OCI-LY7 (cell line): ENCODE data around the gene CCNL2. TPM values are rescaled to one million over a fixed set of nuclear protein-coding genes. Genes with fewer than 3 reads are reported as not detected.

ENCODE experiments used
- BruUV-seq: library from RNA; stranded (reverse); fragments of 400-500 nt; replicated peaks from 2 replicates; lab custom pipeline; 2021; lab: Mats Ljungman, UMichigan
- CTCF ChIA-PET: fragments of 300-600 bp; sonication (Branson Sonifier 250); formaldehyde crosslinking; loops from one replicate; lab custom pipeline; 2022; ENCODE audit warnings: antibody characterized with exemption; ENCODE audit not compliant: unreplicated experiment; lab: Charles Lee
- POLR2A ChIA-PET: fragments of 300-600 bp; sonication (Branson Sonifier 250); formaldehyde crosslinking; loops from one replicate; lab custom pipeline; 2022; ENCODE audit warnings: antibody characterized with exemption; lab: Charles Lee
- DNase-seq: peaks from one replicate; pipeline ENCODE4 v3.0.0-alpha.2; 2015; ENCODE audit warnings: low spot score
- H2AFZ ChIP-seq: fragments of 200-600 bp; sonication (generic), shearing (Covaris generic); 2 replicates; pipeline ENCODE4 v1.6.1; 2014; ENCODE audit warnings: mild to moderate bottlenecking, antibody characterized with exemption, low read length, moderate library complexity
- H3K27ac ChIP-seq: fragments of 200-600 bp; sonication (generic); 2 replicates; pipeline ENCODE4 v1.5.1; 2014; ENCODE audit warnings: mixed run types, low read depth, mild to moderate bottlenecking, moderate library complexity, low read length, inconsistent platforms; ENCODE audit not compliant: poor library complexity, severe bottlenecking
- H3K36me3 ChIP-seq: fragments of 200-600 bp; sonication (generic); 2 replicates; pipeline ENCODE4 v1.6.1; 2014; ENCODE audit warnings: mild to moderate bottlenecking, antibody characterized with exemption, low read length, moderate library complexity, mixed read lengths; ENCODE audit not compliant: insufficient read depth
- H3K4me1 ChIP-seq: fragments of 200-600 bp; sonication (generic); 2 replicates; pipeline ENCODE4 v1.5.1; 2014; ENCODE audit warnings: mild to moderate bottlenecking, low read length; ENCODE audit not compliant: insufficient read depth, poor library complexity, severe bottlenecking
- H3K4me2 ChIP-seq: fragments of 200-600 bp; sonication (generic); 2 replicates; pipeline ENCODE4 v1.6.1; 2014; ENCODE audit warnings: mild to moderate bottlenecking, low read length
- H3K4me3 ChIP-seq: fragments of 200-600 bp; sonication (generic); 2 replicates; pipeline ENCODE4 v1.5.1; 2014; ENCODE audit warnings: mild to moderate bottlenecking, low read depth, low read length; ENCODE audit not compliant: poor library complexity, severe bottlenecking
- H3K79me2 ChIP-seq: fragments of 200-600 bp; sonication (generic); 2 replicates; pipeline ENCODE4 v1.6.1; 2016; ENCODE audit warnings: low read depth, mild to moderate bottlenecking, low read length, moderate library complexity, mixed read lengths; ENCODE audit not compliant: insufficient read depth
- H3K9me2 ChIP-seq: fragments of 200-600 bp; sonication (generic); 2 replicates; pipeline ENCODE4 v1.6.1; 2016; ENCODE audit warnings: mild to moderate bottlenecking, low read length, mixed read lengths; ENCODE audit not compliant: insufficient read depth
- H3K9me3 ChIP-seq: fragments of 200-600 bp; sonication (generic); 2 replicates; pipeline ENCODE4 v1.6.1; 2014; ENCODE audit warnings: mild to moderate bottlenecking, mixed run types, low read length, mixed read lengths
- H4K20me1 ChIP-seq: fragments of 200-600 bp; sonication (generic); 2 replicates; pipeline ENCODE4 v1.6.1; 2014; ENCODE audit warnings: mild to moderate bottlenecking, antibody characterized with exemption, low read length, moderate library complexity, mixed read lengths; ENCODE audit not compliant: insufficient read depth
- EZH2phosphoT487 ChIP-seq: fragments of 200-600 bp; sonication (generic); IDR thresholded peaks from 2 replicates; pipeline ENCODE4 v1.6.1; 2018; ENCODE audit warnings: low read depth, borderline replicate concordance, mild to moderate bottlenecking, mixed run types, antibody characterized with exemption, low read length, moderate library complexity, mixed read lengths
- intact Hi-C: fragments of 100-400 bp; cut with micrococcal nuclease; formaldehyde crosslinking; loops from one replicate; pipeline ENCODE4 v1.10.0; 2022; ENCODE audit not compliant: unreplicated experiment
- total RNA-seq, 2 experiments: library from RNA; depleted of rRNA in 1 of 2; stranded (reverse); fragments of >200 nt in 1 of 2; shearing (Covaris generic) in 1 of 2; gene quantifications; 2 replicates each; pipeline ENCODE4 v1.2.3, GENCODE V29; 2014 to 2022
- TF ChIP-seq, protein P1 (sequence below): fragments of 200-600 bp; sonication (generic); conservative IDR thresholded peaks from 2 replicates; pipeline ENCODE4 v1.5.1; 2014; ENCODE audit warnings: mild to moderate bottlenecking, antibody characterized with exemption, low read length, moderate library complexity, mixed read lengths

CCNL2 gene
- total RNA-seq, 2 experiments from 2014 or later = 213 to 307 TPM

DNA sequence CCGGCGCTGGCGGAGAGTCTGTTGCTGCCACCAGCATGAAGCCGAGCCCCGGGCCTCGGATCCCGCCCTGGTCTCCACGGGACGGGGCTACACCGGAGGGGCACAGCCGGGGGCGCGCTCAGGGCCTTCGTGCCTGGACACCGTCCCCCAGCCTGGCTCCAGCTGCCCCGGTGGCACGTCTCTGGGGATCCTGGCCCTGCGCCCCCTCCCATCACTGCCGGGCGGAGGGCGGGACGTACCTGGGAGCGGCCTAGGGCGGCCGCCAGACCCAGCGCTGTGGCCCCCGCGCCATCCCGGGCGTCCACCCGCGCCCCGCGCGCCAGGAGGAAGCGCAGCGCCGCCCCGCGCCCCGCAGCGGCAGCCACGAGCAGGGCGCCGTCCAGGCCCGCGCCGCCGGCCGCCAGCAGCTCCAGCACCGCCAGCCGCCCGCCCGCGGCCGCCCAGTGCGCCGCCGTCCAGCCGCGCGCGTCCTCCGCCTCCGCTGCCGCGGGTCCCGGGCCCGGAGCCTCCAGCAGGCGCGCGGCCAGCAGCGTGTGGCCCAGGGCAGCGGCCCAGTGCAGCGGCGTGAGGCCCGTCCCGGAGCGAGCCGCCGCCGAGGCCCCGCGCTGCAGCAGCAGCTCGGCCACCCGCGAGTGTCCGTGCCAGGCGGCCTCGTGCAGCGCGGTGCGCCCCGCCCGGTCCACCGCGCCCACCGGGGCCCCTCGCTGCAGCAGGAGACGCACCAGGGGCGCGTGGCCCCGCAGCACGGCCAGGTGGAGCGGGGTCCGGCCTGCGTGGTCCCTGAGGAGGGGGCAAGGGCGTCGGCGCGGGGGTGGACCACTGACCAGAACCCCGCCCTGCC is 20.9 kb upstream of the CCNL2 start:
- Histone ChIP-seq H2AFZ (no peak overlapping the region), H4K20me1 (no peaks in the 10 kb centered on the region), H3K4me1 (no peaks in the 10 kb centered on the region), H3K36me3 (no peaks in the 10 kb centered on the region), H3K4me3 (no peak overlapping the region), H3K9me2 (no peaks in the 10 kb centered on the region), H3K9me3 (no peaks in the 10 kb centered on the region), H3K27ac (no peak overlapping the region), H3K79me2 (no peaks in the 10 kb centered on the region), H3K4me2 (no peak overlapping the region)
- BruUV-seq = no TSS peak
- TF ChIP-seq, protein P1, sequence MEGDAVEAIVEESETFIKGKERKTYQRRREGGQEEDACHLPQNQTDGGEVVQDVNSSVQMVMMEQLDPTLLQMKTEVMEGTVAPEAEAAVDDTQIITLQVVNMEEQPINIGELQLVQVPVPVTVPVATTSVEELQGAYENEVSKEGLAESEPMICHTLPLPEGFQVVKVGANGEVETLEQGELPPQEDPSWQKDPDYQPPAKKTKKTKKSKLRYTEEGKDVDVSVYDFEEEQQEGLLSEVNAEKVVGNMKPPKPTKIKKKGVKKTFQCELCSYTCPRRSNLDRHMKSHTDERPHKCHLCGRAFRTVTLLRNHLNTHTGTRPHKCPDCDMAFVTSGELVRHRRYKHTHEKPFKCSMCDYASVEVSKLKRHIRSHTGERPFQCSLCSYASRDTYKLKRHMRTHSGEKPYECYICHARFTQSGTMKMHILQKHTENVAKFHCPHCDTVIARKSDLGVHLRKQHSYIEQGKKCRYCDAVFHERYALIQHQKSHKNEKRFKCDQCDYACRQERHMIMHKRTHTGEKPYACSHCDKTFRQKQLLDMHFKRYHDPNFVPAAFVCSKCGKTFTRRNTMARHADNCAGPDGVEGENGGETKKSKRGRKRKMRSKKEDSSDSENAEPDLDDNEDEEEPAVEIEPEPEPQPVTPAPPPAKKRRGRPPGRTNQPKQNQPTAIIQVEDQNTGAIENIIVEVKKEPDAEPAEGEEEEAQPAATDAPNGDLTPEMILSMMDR = no peak
- TF ChIP-seq EZH2phosphoT487 = no peak
- intact Hi-C loops = no loop called here
- no peak for DNase-seq
- CTCF ChIA-PET = no interaction called here
- POLR2A ChIA-PET = no interaction called here

DNA sequence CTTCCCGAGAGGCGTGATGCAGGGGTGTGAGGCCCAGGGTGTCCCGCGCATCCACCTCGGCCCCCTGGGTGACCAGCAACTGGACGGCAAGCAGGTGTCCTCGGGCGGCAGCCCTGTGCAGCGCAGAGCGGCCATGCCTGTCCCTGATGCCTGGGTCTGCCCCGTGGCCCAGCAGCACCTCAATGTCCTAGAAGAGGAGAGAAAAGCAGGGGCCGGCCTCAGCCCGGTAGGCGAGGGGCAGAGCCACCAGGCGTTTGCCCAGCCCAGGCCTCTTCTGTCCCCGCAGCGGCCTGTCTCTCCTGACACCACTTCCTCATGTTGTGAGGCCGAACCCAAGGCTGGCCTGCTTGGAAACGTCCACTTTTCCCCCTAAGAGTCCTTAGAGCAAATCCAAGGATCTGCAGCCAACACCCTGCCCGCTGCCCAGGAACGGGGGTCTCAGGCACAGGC is 20.3 kb upstream of the CCNL2 start:
- H2AFZ ChIP-seq = no peak overlapping the region
- ChIA-PET CTCF (no interaction called here), POLR2A (no interaction called here)

More for the DNA sequence above, 20.3 kb upstream of the CCNL2 start:
- Histone ChIP-seq H3K4me1 (no peaks in the 10 kb centered on the region), H3K27ac (no peak overlapping the region), H3K9me2 (no peaks in the 10 kb centered on the region), H4K20me1 (no peaks in the 10 kb centered on the region), H3K4me3 (no peak overlapping the region), H3K9me3 (no peaks in the 10 kb centered on the region), H3K4me2 (no peak overlapping the region), H3K36me3 (no peaks in the 10 kb centered on the region), H3K79me2 (no peaks in the 10 kb centered on the region)
- no peak for DNase-seq
- TF ChIP-seq, protein P1 = no peak
- no peak for TF ChIP-seq EZH2phosphoT487
- BruUV-seq = no TSS peak
- intact Hi-C loops = no loop called here
